Loucy (cell line): ENCODE results near the gene DCBLD2.

Experiments
- H2AFZ ChIP-seq: fragments of 200-600 bp; sonication (generic); 2 replicates; pipeline ENCODE4 v1.6.0; 2016; ENCODE audit warnings: antibody characterized with exemption, mild to moderate bottlenecking, low read length, moderate library complexity
- H3F3A ChIP-seq: fragments of 200-600 bp; 2 replicates; pipeline ENCODE4 v1.6.0; 2016; ENCODE audit warnings: antibody characterized with exemption, low read depth, mild to moderate bottlenecking
- H3K27me3 ChIP-seq: fragments of 200-600 bp; sonication (generic); 2 replicates; pipeline ENCODE4 v1.6.1; 2014; ENCODE audit warnings: low read length, mild to moderate bottlenecking; ENCODE audit not compliant: insufficient read depth, poor library complexity, severe bottlenecking
- H3K36me3 ChIP-seq: fragments of 200-600 bp; sonication (generic); 2 replicates; pipeline ENCODE4 v1.6.1; 2016; ENCODE audit warnings: low read length; ENCODE audit not compliant: insufficient read depth
- H3K4me1 ChIP-seq: fragments of 200-600 bp; sonication (generic); 2 replicates; pipeline ENCODE4 v1.5.1; 2014; ENCODE audit warnings: low read length, mild to moderate bottlenecking; ENCODE audit not compliant: insufficient read depth, poor library complexity, severe bottlenecking
- H3K4me2 ChIP-seq: fragments of 200-600 bp; sonication (generic); 2 replicates; pipeline ENCODE4 v1.6.0; 2014; ENCODE audit warnings: antibody characterized with exemption, low read length, low read depth, mild to moderate bottlenecking; ENCODE audit not compliant: poor library complexity, severe bottlenecking
- H3K4me3 ChIP-seq: fragments of 200-600 bp; sonication (generic); 2 replicates; pipeline ENCODE4 v1.5.1; 2014; ENCODE audit warnings: low read length, mild to moderate bottlenecking, mixed read lengths; ENCODE audit not compliant: poor library complexity, severe bottlenecking
- H3K79me2 ChIP-seq: fragments of 200-600 bp; sonication (generic); 2 replicates; pipeline ENCODE4 v1.6.1; 2014; ENCODE audit warnings: low read length; ENCODE audit not compliant: insufficient read depth
- H3K9ac ChIP-seq: fragments of 200-600 bp; sonication (generic); 2 replicates; pipeline ENCODE4 v1.6.0; 2014; ENCODE audit warnings: mild to moderate bottlenecking, low read depth, low read length, moderate library complexity; ENCODE audit not compliant: poor library complexity, severe bottlenecking
- H3K9me2 ChIP-seq: fragments of 200-600 bp; sonication (generic); replicated peaks from 2 replicates; pipeline ENCODE4 v1.6.1; 2016; ENCODE audit warnings: low read depth, low read length, mixed read lengths
- H3K9me3 ChIP-seq: fragments of 200-600 bp; sonication (generic); 2 replicates; pipeline ENCODE4 v1.6.1; 2014; ENCODE audit warnings: mild to moderate bottlenecking, antibody characterized with exemption, low read length, low read depth; ENCODE audit not compliant: insufficient read depth
- H4K20me1 ChIP-seq: fragments of 200-600 bp; sonication (generic); 2 replicates; pipeline ENCODE4 v1.6.0; 2014; ENCODE audit warnings: antibody characterized with exemption, low read length, mild to moderate bottlenecking; ENCODE audit not compliant: insufficient read depth, poor library complexity, severe bottlenecking
- CTCF ChIP-seq: fragments of 200-600 bp; sonication (generic); conservative IDR thresholded peaks from 2 replicates; pipeline ENCODE4 v1.5.1; 2014; ENCODE audit warnings: mild to moderate bottlenecking, antibody characterized with exemption, low read length
- EZH2phosphoT487 ChIP-seq: fragments of 200-600 bp; IDR thresholded peaks from 2 replicates; pipeline ENCODE4 v1.6.1; 2018; ENCODE audit warnings: antibody characterized with exemption, mild to moderate bottlenecking, moderate library complexity, borderline replicate concordance

The DCBLD2 gene

DNA sequence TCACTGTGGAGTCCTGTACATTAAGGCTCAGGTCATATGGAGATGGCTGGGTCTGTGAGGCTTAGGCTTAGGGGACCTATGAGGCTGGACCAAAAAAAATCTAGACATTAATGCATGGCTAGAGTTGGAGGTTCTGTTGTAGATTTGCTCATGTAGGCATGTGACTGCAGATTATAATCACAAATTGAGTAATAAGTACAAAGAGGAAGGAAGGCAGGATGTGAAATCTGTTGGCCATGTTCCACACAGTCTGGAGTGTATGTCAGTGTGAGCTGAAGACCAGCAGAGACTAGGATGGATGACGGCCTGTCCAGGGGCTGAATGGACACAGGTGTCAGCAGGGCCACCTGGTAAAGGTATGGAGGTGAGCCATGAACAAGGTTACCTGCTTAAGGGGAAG is 138.4 kb downstream of the DCBLD2 start, which contains the start of gene ST3GAL6:
ST3GAL6 (plus strand) TSS at position 265 of the 400 bp plus-strand sequence. CDS start 5,101 bp downstream, outside the sequence.
- Histone ChIP-seq H3K9ac (no peak within 1 kb of the TSS), H3K9me2 (no peaks in the 10 kb centered on the region), H3K4me3 (no peak within 1 kb of the TSS), H3K9me3 (no peaks in the 10 kb centered on the region), H3K79me2 (no peaks in the 10 kb centered on the region), H4K20me1 (no peaks in the 10 kb centered on the region), H3F3A (no peaks in the 10 kb centered on the region), H3K4me1 (peaks cover 5% of the 10 kb centered on the region), H3K4me2 (peak within 1 kb of the TSS; percentile 29), H2AFZ (0 out of 2 replicates have a peak within 1 kb of the TSS, but pooled peaks have one; percentile 24), H3K27me3 (no peaks in the 10 kb centered on the region), H3K36me3 (no peaks in the 10 kb centered on the region)
- no peak for TF ChIP-seq EZH2phosphoT487
- no peak for TF ChIP-seq CTCF

DNA sequence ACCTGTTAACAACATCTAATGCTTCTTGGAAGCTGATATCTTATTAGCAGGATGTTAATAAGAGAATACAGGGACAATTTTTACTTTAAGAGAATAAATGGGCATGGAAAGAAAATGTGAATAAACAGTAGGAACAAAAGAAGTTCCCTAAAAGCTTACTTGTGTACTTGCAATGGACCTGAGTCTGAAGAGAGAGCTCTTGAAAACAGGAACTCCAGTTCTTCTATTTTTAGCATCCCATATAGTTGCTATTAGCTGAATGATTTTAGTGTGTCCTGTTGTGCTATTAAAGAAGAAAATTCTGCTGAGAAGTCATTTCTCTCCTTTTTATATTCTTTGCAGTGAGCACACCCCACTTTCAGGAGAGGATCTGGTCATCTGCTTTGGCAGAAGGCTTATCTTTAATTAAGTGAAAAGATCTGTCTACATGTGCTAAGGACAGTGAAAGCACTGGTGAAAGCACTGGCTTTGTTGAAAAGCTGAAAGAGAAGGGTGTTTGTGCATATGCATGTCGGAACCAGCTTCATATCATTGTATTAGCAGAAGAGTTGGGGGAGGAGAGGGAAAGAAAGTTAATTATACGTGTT is 139.8 kb downstream of the DCBLD2 start:
- Histone ChIP-seq H3F3A (no peaks in the 10 kb centered on the region), H3K4me3 (no peak overlapping the region), H3K4me1 (peaks cover 5% of the 10 kb centered on the region), H3K4me2 (no peak overlapping the region), H3K9me3 (no peaks in the 10 kb centered on the region), H3K79me2 (no peaks in the 10 kb centered on the region), H3K36me3 (no peaks in the 10 kb centered on the region), H3K27me3 (no peaks in the 10 kb centered on the region), H2AFZ (peak overlapping the region; percentile 44; the same call in 1 of the 2 replicates), H3K9ac (no peak overlapping the region), H3K9me2 (no peaks in the 10 kb centered on the region), H4K20me1 (no peaks in the 10 kb centered on the region)
- TF ChIP-seq CTCF (no peak), EZH2phosphoT487 (no peak)

GRCh38 chr3:98759629-98760028 is 141.9 kb downstream of the DCBLD2 start:
- Histone ChIP-seq H3K36me3 (no peaks in the 10 kb centered on the region), H3K4me3 (no peak overlapping the region), H3K27me3 (no peaks in the 10 kb centered on the region), H2AFZ (no peak overlapping the region), H3K4me1 (peaks cover 5% of the 10 kb centered on the region), H3K79me2 (no peaks in the 10 kb centered on the region), H3F3A (no peaks in the 10 kb centered on the region), H3K9me3 (no peaks in the 10 kb centered on the region), H3K9me2 (no peaks in the 10 kb centered on the region), H3K9ac (no peak overlapping the region), H4K20me1 (no peaks in the 10 kb centered on the region), H3K4me2 (no peak overlapping the region)
- TF ChIP-seq CTCF (no peak), EZH2phosphoT487 (no peak)
